BE2C (cell line): ENCODE results near the gene TRIM65.

Experiments used
- DNase-seq: peaks from one replicate; pipeline ENCODE4 v3.0.0-alpha.2; 2020
- H3K27me3 ChIP-seq: fragments of 250-450 bp; sonication (Bioruptor Pico); 2 replicates; pipeline ENCODE4 v1.5.1; 2020; ENCODE audit warnings: mild to moderate bottlenecking
- H3K36me3 ChIP-seq: fragments of 250-450 bp; sonication (Bioruptor Pico); 2 replicates; pipeline ENCODE4 v1.5.1; 2020; ENCODE audit warnings: mild to moderate bottlenecking
- H3K4me1 ChIP-seq: fragments of 250-450 bp; sonication (Bioruptor Pico); 2 replicates; pipeline ENCODE4 v1.5.1; 2020
- H3K4me3 ChIP-seq: 2 replicates; pipeline ENCODE4 v1.5.1; 2011; ENCODE audit warnings: low read depth, low read length
- H3K9me3 ChIP-seq: fragments of 250-450 bp; sonication (Bioruptor Pico); 2 replicates; pipeline ENCODE4 v1.5.1; 2020
- CTCF ChIP-seq: IDR thresholded peaks from 2 replicates; pipeline ENCODE4 v1.5.1; 2012; ENCODE audit warnings: mild to moderate bottlenecking, low read depth, low read length

TRIM65 gene

DNA sequence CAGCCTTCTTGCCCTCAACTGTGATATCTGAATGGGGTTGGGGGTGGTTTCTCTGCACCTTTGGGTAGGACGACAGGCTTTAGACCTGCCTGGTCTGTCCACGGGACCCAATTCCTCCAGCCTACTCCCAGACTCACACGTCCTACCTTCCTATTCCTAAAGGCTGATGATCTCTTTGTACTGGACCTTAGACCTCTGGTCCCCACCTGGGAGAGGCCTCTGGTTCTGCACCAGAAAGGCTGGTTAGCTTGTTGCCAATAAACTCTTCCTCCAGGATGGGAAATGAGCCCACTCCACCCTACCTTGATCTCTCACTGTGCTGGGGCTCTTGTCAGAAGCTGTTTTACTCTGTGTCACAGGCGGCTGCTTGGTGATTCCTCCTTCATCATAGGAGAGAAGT lies 29.7 kb upstream of the TRIM65 start:
- TF ChIP-seq CTCF, result no peak
- H3K4me3 ChIP-seq, result no peak overlapping the region
- no peaks in the 10 kb centered on the region for H3K9me3 ChIP-seq
- DNase-seq, result no peak
- no peaks in the 10 kb centered on the region for H3K4me1 ChIP-seq
- no peaks in the 10 kb centered on the region for H3K27me3 ChIP-seq
- H3K36me3 ChIP-seq, result no peaks in the 10 kb centered on the region

DNA sequence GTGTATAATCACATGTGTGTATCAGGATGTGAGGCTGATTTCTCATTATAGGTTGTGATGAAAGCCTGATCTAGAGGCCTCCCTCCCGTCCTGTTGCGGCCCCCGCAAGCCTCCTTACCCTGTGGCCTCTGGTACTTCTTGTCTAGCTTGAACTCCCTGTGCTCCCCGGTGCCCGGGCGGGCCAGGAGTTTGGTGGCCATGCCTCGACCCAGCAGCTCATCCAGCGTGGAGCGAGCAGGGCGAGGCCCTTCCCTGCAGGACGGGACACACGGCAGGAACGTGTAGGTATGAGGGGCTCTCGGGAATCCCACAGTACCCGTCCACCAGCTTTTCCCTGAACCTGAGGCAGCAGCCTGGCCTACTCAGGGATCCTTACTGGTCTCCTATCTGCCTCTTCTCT lies 29.2 kb upstream of the TRIM65 start:
- Histone ChIP-seq H3K36me3 (no peaks in the 10 kb centered on the region), H3K4me3 (no peak overlapping the region), H3K27me3 (no peaks in the 10 kb centered on the region), H3K9me3 (no peaks in the 10 kb centered on the region), H3K4me1 (no peaks in the 10 kb centered on the region)
- TF ChIP-seq CTCF, result no peak
- DNase-seq, result no peak

- no peaks in the 10 kb centered on the region for H3K27me3 ChIP-seq
- DNase-seq, result no peak
- no peaks in the 10 kb centered on the region for H3K9me3 ChIP-seq
- H3K36me3 ChIP-seq, result no peaks in the 10 kb centered on the region
- no peak overlapping the region for H3K4me3 ChIP-seq
- no peaks in the 10 kb centered on the region for H3K4me1 ChIP-seq
- TF ChIP-seq CTCF, result no peak
These were observed 28.4 kb upstream of the TRIM65 start for GRCh38 chr17:75925103-75925502.

DNA sequence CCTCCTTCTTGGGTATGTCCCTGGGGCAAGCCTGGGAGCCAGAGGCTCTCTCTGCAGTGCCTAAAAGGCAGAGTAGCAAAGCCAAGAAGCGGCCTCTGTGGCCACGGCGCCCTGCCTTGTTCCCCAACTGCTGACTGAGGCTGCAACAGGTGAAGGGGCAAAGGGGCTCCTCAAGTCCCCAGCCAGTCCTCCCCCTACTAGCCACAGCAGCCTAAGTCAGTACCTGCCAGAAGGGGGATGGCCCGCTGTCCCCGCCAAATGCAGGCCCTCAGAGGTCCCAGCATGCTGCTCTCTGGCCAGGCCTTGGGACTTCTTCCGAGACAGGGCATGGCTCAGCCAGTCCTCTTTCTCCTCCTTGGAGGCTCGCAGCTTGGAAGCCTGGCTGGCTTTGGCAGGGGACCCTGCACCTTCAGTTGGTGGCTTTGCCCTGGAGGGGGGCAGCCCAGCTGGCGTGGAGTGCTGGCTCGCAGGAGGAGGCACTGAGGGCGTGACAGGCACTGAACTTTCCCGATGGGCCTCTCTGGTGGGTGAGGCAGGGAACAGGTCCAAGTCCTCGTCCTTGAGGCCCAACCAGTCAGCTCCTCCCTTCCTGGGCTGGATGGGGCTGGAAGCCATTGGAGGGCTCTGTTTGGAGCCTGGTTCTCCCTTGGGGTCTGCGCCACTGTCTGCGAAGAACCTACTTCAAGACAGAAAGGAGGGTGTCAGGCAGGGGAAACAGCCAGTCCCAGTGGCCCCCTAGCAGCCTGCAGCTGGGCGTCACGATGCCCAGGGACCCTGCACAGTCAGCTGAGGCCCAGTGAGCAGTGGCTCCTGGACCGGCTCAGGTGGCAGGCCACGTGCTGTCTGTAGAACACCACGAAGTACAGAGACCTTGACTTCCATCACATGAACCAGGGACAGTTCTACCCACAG lies 26.5 kb upstream of the TRIM65 start:
- DNase-seq, result no peak
- Histone ChIP-seq H3K9me3 (no peaks in the 10 kb centered on the region), H3K36me3 (no peaks in the 10 kb centered on the region), H3K4me3 (no peak overlapping the region), H3K4me1 (no peaks in the 10 kb centered on the region), H3K27me3 (no peaks in the 10 kb centered on the region)
- no peak for TF ChIP-seq CTCF

DNA sequence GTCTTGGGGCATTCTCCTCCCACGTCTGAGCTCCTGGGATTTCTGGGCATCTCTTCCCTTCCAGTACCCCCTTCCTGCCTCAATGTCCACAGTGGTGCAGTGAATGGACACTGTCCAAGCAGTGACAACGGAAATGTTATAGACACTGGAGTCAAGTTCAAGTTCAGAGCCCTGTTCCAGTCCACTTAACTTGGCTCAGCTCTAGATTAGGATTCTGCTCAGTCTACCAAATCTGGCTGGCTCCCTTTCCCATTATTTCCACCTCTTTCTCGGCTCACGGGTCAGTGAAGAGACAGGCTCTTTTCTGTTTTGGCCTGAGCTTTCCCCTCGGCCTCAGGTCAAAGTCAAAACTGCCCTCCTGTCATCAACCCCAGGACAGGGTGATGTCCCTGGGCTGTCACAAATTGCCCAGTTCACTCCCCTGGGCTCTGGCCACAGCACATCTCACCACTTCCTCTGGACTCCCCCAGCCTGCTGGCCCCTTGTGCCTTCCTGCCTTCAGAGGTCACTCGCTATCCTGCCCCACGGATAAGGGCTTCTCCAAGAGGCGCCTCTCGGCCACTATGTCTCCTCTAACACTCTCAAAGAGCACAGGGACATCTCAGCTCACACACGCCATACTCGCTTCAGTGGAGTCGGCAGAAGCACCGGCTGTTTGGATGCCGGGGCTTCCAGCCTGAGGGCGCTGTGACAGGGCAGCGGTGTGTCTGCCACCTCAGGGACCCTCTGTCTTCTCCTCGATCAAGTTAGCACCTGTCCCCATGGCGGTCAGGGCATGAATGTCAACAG lies 25.6 kb upstream of the TRIM65 start:
- no peaks in the 10 kb centered on the region for H3K36me3 ChIP-seq
- no peaks in the 10 kb centered on the region for H3K27me3 ChIP-seq
- DNase-seq, result no peak
- H3K4me3 ChIP-seq, result no peak overlapping the region
- TF ChIP-seq CTCF, result no peak
- no peaks in the 10 kb centered on the region for H3K9me3 ChIP-seq
- no peaks in the 10 kb centered on the region for H3K4me1 ChIP-seq

- no peaks in the 10 kb centered on the region for H3K9me3 ChIP-seq
- DNase-seq, result no peak
- no peaks in the 10 kb centered on the region for H3K4me1 ChIP-seq
- no peaks in the 10 kb centered on the region for H3K27me3 ChIP-seq
- no peak overlapping the region for H3K4me3 ChIP-seq
- TF ChIP-seq CTCF, result no peak
- no peaks in the 10 kb centered on the region for H3K36me3 ChIP-seq
These were observed 24.8 kb upstream of the TRIM65 start for GRCh38 chr17:75921596-75921995.
